HL-60/S4 treated with phorbol 12-myristate 13-acetate at 8.2 ng/mL for 4 days and 3 days (cell line): ENCODE measurements around the gene CHRDL2.

Experiments used
- in situ Hi-C: fragments of 300-500 bp; cut with MboI; formaldehyde crosslinking; loops from 2 replicates; pipeline ENCODE4 v1.15.0; 2022; ENCODE audit warnings: low sequenced_read_pairs

The CHRDL2 gene

GRCh38 chr11:74689666-74690065 is 41.6 kb downstream of the CHRDL2 start:
- in situ Hi-C loops, result no loop called here

- in situ Hi-C loops, result no loop called here
Observed at GRCh38 chr11:74687237-74688023, 43.8 kb downstream of the CHRDL2 start.

- in situ Hi-C loops, result no loop called here
Observed at GRCh38 chr11:74686792-74687191, 44.4 kb downstream of the CHRDL2 start.

GRCh38 chr11:74685905-74686304 is 45.3 kb downstream of the CHRDL2 start:
- in situ Hi-C loops, result no loop called here

GRCh38 chr11:74685338-74685737 is 45.9 kb downstream of the CHRDL2 start:
- in situ Hi-C loops, result no loop called here

GRCh38 chr11:74684661-74685060 is 46.6 kb downstream of the CHRDL2 start:
- in situ Hi-C loops, result no loop called here

- in situ Hi-C loops, result no loop called here
Observed at GRCh38 chr11:74683941-74684481, 47.2 kb downstream of the CHRDL2 start.

- in situ Hi-C loops, result no loop called here
Observed at GRCh38 chr11:74683279-74683871, 47.9 kb downstream of the CHRDL2 start.

GRCh38 chr11:74682731-74683278 is 48.4 kb downstream of the CHRDL2 start:
- in situ Hi-C loops, result no loop called here

- in situ Hi-C loops, result no loop called here
Observed at GRCh38 chr11:74681686-74682651, 49.3 kb downstream of the CHRDL2 start.

- in situ Hi-C loops, result no loop called here
Observed at GRCh38 chr11:74680703-74681531, 50.3 kb downstream of the CHRDL2 start.

GRCh38 chr11:74680035-74680671 is 51.1 kb downstream of the CHRDL2 start:
- in situ Hi-C loops, result no loop called here

- in situ Hi-C loops, result no loop called here
Observed at GRCh38 chr11:74679513-74679865, 51.7 kb downstream of the CHRDL2 start.

GRCh38 chr11:74678591-74679512 is 52.4 kb downstream of the CHRDL2 start:
- in situ Hi-C loops, result no loop called here

GRCh38 chr11:74678041-74678440 is 53.2 kb downstream of the CHRDL2 start:
- in situ Hi-C loops, result no loop called here

- in situ Hi-C loops, result no loop called here
Observed at GRCh38 chr11:74677131-74677530, 54.1 kb downstream of the CHRDL2 start.

GRCh38 chr11:74676596-74676995 is 54.6 kb downstream of the CHRDL2 start:
- in situ Hi-C loops, result no loop called here

GRCh38 chr11:74675761-74676160 is 55.5 kb downstream of the CHRDL2 start:
- in situ Hi-C loops, result no loop called here
